Measurements from ENCODE around the gene SRRT.
A peak's percentile ranks its signal among the peaks of the same experiment; 100 is the strongest.

The SRRT gene

GRCh38 chr7:100875356-100875751, 451 bp downstream of the SRRT start:
- TF ChIP-seq CTCF (IDR thresholded peaks at IDR 0.05; ENCODE audit: extremely low read depth, missing control alignments): no peak
- peak; percentile 65 for DNase-seq (ENCODE audit: low spot score)

DNA sequence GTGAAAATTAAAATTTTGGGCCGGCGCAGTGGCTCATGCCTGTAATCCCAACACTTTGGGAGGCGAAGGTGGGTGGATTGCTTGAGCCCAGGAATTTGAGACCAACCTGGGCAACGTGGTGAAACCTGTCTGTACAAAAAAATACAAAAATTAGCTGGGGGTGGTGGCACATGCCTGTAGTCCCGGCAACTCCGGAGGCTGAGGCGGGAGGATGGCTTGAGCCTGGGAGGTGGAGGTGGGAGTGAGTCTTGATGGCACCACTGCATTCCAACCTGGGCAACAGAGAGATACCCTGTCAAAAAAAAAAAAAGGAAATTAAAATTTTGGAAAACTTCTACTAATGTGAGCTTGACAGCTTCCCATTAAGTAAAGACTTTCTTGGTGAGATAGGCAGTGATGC, 3.1 kb downstream of the SRRT start:
- no peak for DNase-seq (ENCODE audit: low spot score)
- no peak for TF ChIP-seq CTCF (IDR thresholded peaks at IDR 0.05; ENCODE audit: extremely low read depth, missing control alignments)

DNA sequence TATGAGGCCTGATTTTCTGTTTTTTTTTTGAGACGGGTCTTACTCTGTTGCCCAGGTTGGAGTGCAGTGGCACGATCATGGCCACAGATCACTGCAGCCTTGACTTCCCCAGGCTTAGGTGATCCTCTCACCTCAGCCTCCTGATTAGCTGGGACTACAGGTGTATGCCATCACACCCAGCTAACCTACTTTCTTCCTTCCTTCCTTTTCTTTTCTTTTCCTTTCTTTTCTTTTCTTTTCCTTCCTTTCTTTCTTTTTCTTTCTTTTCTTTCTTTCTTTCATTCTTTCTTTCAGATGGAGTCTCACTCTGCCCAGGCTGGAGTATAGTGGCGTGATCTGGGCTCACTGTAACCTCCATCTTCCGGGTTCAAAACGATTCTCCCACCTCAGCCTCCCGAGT, 3.8 kb downstream of the SRRT start:
- DNase-seq (ENCODE audit: low spot score): no peak
- no peak for TF ChIP-seq CTCF (IDR thresholded peaks at IDR 0.05; ENCODE audit: extremely low read depth, missing control alignments)

DNA sequence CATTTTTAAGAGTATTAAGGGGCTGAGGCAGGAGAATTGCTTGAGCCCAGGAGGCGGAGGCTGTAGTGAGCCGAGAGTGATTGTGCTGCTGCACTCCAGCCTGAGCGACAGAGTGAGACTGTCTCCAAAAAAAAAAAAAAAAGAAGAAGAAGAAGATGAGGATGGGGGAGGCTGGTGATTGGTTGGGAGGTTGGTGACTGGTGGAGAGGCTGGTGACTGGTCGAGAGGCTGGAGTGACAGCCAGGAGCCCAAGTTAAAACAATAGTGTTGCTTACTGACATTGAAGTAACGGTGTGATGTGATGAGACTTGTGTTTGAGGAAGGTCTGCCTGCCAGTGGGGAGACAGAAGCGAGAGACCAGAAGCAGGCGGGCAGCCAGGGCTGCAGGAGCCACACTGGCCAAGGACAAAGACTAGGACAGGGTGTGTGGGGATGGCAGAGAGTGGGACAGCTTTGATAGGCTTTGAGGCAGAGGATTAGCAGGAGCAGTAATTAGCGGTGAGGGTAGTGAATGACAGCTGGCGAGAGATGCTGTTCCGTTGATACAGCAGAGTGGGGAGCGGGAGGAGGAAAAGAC, 4.9 kb downstream of the SRRT start:
- no peak for DNase-seq (ENCODE audit: low spot score)
- TF ChIP-seq CTCF (IDR thresholded peaks at IDR 0.05; ENCODE audit: extremely low read depth, missing control alignments): no peak

GRCh38 chr7:100880645-100881044, 5.7 kb downstream of the SRRT start:
- DNase-seq (ENCODE audit: low spot score): no peak
- TF ChIP-seq CTCF (IDR thresholded peaks at IDR 0.05; ENCODE audit: extremely low read depth, missing control alignments): no peak

- DNase-seq (ENCODE audit: low spot score): no peak
- no peak for TF ChIP-seq CTCF (IDR thresholded peaks at IDR 0.05; ENCODE audit: extremely low read depth, missing control alignments)
Measured at GRCh38 chr7:100881136-100881535, 6.2 kb downstream of the SRRT start.

GRCh38 chr7:100882201-100882600, 7.3 kb downstream of the SRRT start:
- no peak for TF ChIP-seq CTCF (IDR thresholded peaks at IDR 0.05; ENCODE audit: extremely low read depth, missing control alignments)
- DNase-seq (ENCODE audit: low spot score): no peak

Data from GM20000 (cell line).